GM19043 (cell line): ENCODE measurements around the gene OTUD7B.

Experiments
- ATAC-seq: cut with Tn5 transposase; IDR thresholded peaks from one replicate; pipeline ENCODE4 v1.9.1; 2021; ENCODE audit warnings: low read depth; ENCODE audit not compliant: unreplicated experiment

The OTUD7B gene

DNA sequence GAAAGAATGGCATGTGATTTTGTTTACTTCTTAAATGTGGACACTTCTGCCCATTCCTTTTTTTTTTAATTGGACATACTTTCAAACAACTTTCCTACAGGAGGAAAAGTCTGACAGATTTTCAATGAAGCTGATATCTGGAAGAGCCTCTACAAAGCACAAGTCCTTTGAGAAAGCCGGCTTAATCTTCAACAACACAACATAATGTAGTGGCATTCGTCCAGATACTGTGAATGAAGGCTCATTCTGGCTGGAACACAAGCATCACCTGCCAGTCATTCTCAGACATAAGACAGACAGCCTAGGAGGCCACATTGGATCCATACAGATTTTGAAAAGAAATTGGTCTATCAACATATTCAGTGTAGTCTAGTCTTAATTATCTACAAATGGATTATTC, 4.9 kb downstream of the OTUD7B start:
- ATAC-seq: no peak

DNA sequence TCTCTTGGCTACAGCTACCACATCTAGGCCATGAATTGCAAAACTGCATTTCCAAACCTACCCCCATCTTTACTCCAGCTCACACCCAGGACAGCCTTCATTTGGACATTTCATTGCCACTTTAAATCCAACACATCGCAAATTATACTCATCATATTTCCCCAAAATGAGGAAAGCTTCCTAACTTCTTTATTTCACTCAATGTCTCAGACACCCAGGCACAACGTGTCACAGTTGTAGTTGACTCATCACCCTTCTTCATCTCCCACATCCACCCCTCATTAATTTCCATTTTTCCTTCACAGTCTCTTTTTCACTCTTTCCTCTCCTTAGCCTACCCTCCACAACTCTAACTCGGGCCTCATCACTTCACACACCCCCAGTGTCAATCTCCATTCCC, 6.7 kb downstream of the OTUD7B start:
- no peak for ATAC-seq

- ATAC-seq: no peak
These were observed 8.3 kb downstream of the OTUD7B start for GRCh38 chr1:150002217-150002616.

GRCh38 chr1:150001415-150001814, 9.1 kb downstream of the OTUD7B start:
- ATAC-seq: no peak

DNA sequence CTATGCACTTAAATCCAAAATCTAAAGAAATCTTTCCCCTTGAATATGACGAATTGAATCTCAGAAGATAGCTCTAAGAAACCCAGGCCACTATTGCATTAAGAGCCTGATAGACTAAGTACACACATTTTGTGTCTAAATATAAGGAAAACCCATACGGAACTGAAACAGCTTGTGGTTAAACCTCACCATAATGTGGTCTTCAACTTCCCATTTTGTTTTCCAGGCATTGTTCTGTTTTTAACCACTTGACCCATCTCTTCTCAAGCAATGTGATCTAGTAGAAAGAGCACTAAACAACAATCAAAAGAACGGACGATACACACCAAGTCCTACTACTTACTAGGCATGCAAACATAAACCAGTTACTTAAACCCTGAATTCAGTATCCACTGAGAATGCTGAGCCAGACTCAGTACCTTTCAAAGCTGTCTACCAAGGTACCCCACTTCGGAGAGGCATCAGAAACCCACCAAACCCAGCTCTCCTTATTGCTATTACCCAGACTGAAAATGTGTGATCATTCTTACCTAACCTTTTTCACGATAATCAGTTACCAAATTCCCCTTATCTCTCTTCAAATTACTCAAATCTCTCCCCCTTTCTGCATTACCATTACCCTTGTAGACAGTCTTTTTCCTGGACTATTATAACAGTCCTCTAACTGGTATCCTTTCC, 12.8 kb downstream of the OTUD7B start:
- peak; percentile 70 for ATAC-seq

- ATAC-seq: no peak
These were observed 14.6 kb downstream of the OTUD7B start for GRCh38 chr1:149995927-149996326.

DNA sequence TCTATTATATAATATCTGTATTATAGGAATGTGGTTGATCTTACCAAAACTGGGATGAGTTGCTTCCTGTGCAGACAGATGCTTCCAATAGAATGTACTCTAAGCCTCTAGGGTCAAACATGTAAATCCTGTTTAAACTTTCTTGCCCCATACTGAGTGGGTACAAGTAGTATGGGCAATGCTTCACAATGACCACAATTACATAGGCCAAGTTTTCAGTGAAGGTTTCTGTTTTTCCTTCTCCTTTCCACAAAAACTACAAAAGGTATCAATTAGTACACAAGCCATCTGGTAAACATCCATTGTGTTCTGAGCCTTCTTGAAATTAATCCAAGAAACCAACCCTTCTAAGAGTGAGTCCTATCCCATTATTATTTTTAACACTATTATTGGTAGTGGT, 16.8 kb downstream of the OTUD7B start:
- no peak for ATAC-seq

DNA sequence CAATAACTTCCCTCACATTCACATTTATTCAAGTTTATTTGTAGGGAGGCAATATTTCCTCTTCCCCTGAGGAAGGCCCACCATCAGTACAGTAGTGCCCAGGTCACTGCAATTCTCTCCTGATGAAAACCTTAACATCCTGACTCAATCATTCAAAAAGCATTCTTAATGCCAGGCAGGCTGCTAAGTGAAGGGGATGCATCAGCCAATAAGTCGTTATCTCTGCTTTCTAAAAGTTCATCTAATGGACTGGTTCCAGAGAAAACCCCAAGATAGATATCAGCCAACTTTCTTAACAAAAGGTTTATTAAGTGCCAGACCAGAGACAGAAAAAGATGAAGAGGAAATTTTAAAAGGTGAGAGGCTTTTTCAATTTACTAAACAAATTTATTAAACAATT, 17.3 kb downstream of the OTUD7B start:
- ATAC-seq: no peak

GRCh38 chr1:149987297-149987595, 23.3 kb downstream of the OTUD7B start:
- no peak for ATAC-seq

- ATAC-seq: no peak
These were observed 23.8 kb downstream of the OTUD7B start for GRCh38 chr1:149986486-149987296.

GRCh38 chr1:149979972-149980540, 30.5 kb downstream of the OTUD7B start:
- ATAC-seq: no peak

GRCh38 chr1:149979245-149979971, 31.1 kb downstream of the OTUD7B start:
- ATAC-seq: no peak

DNA sequence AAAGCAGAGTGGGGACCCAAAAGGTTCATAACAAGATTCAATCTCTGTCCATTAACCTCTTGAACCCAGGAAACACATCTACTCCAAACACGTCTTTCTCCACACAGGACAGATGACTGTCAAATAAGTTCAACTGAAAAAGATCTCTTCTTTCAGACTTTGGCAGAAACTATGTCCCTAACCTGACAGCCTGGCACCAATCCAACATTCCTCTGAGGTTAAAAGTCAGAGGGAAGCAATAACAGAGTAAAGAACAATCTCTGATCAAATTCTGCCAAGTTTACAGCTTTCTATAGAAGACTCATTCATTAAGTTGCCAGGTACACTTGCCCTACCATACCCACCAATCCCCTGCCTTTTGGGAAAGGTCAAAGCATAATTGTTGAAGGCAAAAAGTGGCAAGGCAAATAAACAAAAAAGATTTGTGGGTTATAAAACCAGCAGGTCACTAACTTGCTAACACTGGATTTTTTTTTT, 31.9 kb downstream of the OTUD7B start:
- ATAC-seq: no peak

GRCh38 chr1:149977345-149977744, 33.2 kb downstream of the OTUD7B start:
- ATAC-seq: no peak

DNA sequence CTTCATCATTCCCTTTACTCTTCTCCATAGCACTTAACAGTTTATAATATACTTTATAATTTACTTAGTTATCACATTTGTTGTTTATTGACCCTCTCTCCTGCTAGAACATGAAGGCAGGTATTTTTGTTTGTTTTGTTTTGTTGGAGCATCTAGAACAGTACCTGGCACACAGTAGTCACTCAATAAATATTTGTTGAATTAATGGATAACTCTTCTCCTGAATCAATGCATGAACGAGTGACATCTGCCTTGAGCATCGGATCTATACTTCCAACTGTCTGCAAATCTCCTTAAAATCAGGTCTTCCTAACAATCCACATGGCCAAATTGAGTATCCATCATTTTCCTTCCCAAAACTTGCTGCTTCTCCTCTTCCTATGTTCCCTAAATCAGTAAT, 38.0 kb downstream of the OTUD7B start:
- no peak for ATAC-seq

DNA sequence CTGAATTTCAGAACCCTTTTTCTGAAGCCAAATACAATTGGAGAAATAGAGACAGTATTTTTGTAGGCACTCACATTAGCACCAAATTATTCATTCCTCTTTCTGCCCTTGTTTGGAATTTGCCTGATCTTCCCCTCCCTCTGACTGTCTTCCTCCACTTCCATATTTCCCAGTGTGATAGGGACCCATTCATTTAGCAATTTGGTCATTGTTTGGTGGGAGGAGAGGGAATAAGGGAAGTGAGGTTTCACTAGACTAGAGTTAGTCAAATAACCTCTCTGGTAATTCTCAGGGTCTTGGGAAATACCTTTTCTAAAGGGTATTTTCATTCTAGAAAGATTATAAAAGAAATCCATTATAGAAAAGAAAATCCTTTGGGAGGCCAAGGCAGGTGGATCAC, 42.9 kb downstream of the OTUD7B start:
- ATAC-seq: no peak

- ATAC-seq: no peak
These were observed 43.5 kb downstream of the OTUD7B start for GRCh38 chr1:149967041-149967440.

DNA sequence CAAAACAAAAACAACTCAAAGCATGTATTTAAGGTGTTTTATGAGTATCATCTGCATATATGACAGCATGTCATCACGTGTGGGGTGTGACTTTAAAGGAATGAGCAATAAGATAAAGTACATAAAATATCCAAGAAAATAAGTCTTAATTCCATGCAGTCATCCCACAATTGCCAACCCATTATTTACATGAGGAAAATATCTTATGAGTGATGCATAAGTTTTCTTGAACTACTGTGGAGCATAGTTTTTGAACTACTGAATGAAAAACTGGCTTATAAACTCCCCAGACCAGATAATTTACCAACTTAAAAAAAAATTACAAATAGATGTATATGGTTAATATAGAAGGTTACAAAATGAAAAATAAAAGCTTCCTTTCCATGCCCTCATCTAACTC, 44.1 kb downstream of the OTUD7B start:
- no peak for ATAC-seq

DNA sequence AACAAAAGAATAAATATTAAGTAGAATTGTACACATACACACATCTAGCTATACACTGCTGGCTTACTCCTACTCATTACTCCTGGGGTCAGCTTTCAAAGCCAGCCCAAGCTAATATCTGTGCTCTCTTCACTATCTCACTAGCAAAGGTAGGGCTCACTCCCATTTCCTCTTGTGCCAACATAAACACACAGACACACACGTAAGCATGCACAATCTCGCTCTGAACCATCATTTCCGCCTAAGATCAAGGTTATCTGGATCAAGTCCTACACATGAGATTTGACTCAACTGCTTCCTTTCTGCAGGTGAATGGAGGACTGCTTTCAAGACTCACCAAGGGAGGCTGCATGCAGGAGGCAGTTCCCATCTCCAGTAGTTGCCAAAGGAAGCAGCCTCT, 45.1 kb downstream of the OTUD7B start:
- ATAC-seq: no peak

DNA sequence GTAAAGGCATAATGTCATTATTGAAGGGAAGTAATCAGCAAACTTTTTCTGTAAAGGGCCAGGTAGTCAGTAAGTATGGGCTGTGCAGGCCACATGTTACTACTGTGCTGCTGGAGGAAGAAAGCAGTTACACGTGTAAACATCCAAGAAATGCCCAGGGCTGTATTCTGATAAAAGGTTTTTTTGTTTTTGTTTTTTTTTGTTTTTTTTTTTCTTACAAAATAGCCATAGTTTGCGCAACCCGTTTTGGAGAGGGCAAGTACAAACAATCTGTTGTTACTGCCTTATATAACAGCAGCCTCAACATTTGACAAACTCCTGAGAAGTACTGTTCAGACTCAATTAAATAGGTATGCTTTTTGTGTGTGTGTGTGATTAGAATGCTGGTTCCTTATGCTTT, 47.2 kb downstream of the OTUD7B start:
- ATAC-seq: no peak

DNA sequence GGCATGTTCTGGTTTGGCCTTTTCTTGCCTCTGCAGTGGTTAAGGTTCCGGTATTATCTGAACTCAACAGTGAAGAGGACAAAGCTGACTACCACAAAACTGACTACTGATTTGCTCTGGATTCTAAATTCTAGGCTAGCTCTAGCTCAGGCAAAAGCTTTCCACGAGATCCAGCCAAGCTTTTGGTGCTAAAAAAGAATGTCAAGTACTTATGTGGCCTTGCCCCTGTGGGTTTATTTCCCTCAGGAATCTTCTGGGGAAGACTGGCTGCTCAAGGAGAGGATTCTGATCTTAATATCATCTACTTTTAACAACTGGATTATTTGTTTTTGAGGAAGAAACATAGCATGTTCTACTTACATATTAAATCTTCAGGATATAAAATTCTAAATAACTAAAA, 47.8 kb downstream of the OTUD7B start:
- no peak for ATAC-seq
